Measurements from ENCODE around the gene RAB1B. TPM values are rescaled to one million over a fixed set of nuclear protein-coding genes. Genes with fewer than 3 reads are reported as not detected.
"Not testable (repeated sequence)": the region's sequence is repeated elsewhere in the genome, so short reads cannot be mapped to it uniquely, and the experiment has no call there.

Gene RAB1B
- total RNA-seq, 1 donor from 2014 or later, result 124 TPM

DNA sequence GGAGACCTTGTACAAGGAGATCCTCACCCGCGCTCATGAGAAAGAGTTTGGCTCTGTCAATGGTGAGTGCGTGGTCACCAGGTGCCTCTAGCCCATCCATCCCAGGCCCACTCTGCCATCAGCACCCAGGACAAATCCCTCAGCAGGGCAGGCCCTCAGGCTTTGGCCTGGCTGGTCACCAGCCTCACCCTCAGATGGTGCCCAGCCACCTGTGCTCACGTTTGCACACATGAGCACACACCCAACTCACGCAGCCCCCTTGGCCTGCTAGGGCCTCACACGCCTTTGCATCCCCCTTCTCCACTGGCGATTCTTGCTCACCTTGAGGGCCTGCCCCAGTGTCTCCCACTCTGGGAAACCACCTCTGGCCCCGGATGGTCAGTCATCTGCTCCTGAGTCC, 4.1 kb upstream of the RAB1B start:
- DNase-seq (ENCODE audit: low spot score), result no peak
- intact Hi-C loops (cut with DNase I), result loop anchor here (5.0 kb wide), 1 partner anchor 307 kb away; no protein-coding TSS in a partner anchor

DNA sequence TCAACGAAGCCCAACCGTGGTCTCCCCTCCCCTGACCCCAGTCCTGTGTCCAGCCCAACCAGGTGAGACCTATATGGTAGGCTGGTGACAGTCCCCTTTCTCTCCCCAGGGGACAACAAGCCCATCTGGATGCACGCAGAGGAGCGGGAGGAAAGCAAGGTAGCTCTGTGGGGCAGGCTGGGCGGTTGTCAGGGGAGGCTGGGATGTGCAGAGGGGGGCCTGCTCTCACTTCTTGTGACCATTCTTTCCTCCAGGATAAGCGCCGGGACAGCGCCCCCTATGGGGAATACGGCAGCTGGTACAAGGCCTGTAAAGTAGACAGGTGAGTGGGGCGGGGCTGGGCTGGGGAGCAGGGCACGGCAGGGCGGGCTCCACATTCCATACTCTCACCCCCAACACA, 3.5 kb upstream of the RAB1B start:
- intact Hi-C loops (cut with DNase I), result loop anchor here (5.0 kb wide), 1 partner anchor 308 kb away; no protein-coding TSS in a partner anchor
- DNase-seq (ENCODE audit: low spot score), result no peak

DNA sequence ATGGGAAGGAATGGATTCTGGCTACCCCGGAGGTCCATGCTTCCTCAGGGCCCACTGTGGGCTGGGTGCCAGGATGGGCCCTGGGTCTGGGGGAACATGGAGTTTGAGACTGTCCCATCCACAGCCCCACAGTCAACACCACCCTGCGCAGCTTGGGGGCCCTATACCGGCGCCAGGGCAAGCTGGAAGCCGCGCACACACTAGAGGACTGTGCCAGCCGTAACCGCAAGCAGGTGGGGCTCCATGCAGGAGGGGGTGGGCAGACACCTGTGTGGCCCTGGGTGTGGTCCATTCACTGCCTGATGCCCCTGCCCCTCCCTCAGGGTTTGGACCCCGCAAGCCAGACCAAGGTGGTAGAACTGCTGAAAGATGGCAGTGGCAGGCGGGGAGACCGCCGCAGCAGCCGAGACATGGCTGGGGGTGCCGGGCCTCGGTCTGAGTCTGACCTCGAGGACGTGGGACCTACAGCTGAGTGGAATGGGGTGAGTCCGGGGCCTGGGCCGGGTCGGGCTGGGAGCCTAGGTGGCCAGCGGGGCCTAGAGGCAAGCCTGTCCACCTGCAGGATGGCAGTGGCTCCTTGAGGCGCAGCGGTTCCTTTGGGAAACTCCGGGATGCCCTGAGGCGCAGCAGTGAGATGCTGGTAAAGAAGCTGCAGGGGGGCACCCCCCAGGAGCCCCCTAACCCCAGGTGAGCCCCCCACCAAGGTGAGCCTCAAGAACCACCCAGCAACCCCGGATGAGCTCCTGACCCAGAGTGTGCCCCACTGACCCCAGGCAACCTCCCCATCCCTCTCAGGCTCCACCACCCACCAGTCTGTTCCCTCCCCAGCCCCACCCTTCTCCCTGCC, 2.7 kb upstream of the RAB1B start:
- intact Hi-C loops (cut with DNase I), result no loop called here
- DNase-seq (ENCODE audit: low spot score), result no peak

DNA sequence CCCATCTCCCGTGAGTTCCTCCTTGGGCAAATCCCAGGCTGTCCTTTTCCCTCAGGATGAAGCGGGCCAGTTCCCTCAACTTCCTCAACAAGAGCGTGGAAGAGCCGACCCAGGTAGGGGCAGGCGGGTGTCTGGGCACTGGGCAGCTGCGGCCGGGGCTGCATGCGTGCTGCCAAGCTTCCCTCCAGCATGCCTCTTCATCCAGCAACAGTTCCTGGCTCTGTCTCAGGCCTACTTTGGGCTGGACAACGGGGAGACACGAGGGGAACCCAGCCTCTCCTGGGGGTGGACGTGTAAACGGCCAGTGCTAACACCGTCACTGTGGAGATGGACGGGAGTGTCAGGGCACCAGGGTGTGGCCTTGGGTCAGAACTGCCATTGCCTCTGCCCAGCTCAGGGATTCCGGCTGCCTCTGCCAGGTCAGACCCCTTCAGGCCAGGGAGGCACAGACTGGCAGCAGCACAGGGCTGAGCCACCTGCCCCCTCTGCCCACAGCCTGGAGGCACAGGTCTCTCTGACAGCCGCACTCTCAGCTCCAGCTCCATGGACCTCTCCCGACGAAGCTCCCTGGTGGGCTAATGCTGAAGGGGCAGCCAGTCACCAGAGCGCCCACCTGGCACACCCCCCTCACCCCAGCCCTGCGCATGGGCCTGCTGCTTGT, 1.9 kb upstream of the RAB1B start:
- intact Hi-C loops (cut with DNase I), result no loop called here
- DNase-seq (ENCODE audit: low spot score), result no peak

DNA sequence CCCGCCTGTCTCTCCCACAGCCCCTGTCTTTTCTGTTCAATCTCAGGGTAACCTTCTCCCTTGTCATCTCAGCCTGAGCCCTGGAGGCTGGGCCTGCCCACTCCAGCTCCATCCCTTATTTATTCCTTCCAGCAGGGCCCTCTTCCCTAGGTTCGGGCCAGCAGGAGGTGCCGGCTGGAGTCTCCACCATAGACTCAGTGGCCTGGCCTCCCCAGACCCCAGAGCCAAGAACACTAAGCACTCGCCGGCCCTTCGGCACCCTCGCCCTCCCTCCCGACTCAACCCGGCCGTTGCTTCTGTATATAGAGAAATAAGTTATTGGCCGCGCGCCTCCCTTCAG, 1.4 kb upstream of the RAB1B start:
- intact Hi-C loops (cut with DNase I), result no loop called here

DNA sequence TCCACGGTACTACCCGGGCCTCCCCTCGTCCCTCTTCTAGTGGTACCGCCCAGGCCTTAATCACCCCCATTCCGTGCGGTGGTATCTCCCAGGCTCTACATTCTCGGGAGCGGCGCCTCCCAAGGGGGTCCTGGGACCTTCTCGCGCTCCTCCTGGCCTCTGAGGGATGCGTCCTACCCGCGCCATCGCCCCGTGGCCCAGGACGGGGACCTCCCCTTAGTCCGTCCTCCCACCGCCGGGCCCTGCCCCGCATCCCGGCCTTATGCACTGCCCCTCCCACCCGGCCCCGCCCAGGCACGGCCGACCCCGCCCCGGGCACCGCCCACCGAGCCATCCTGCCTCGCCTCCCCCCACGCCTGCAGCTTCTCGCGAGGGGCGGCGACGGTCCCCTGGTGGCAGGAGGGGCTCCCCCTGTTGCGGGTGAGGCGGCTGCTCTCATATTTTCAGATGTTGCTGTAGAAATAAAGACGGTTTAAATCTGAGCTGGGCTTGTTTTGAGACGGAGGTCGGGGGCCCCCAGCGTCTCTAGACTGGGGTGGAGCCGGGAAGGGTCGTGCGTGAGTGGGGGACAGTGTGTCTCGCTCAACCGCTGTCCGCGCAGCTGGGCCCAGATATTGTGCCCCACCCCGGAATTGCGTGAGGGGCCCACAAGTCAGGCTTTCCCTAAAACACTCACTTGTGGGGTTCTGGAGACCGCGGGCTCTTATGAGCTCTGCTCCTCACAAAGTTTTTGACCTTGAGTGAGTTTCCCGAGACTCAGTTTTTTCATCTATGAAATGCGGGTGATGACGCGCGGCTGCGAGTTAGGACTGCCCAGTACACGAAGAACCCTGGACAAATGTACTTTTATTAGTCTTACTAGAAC, 828 bp upstream of the RAB1B start:
- intact Hi-C loops (cut with DNase I), result loop anchor here (2.0 kb wide), 1 partner anchor 21 kb away; the partner anchor contains the start of gene YIF1A

More for the DNA sequence above, 1.4 kb upstream of the RAB1B start:
- DNase-seq (ENCODE audit: low spot score), result peak; percentile 81

DNA sequence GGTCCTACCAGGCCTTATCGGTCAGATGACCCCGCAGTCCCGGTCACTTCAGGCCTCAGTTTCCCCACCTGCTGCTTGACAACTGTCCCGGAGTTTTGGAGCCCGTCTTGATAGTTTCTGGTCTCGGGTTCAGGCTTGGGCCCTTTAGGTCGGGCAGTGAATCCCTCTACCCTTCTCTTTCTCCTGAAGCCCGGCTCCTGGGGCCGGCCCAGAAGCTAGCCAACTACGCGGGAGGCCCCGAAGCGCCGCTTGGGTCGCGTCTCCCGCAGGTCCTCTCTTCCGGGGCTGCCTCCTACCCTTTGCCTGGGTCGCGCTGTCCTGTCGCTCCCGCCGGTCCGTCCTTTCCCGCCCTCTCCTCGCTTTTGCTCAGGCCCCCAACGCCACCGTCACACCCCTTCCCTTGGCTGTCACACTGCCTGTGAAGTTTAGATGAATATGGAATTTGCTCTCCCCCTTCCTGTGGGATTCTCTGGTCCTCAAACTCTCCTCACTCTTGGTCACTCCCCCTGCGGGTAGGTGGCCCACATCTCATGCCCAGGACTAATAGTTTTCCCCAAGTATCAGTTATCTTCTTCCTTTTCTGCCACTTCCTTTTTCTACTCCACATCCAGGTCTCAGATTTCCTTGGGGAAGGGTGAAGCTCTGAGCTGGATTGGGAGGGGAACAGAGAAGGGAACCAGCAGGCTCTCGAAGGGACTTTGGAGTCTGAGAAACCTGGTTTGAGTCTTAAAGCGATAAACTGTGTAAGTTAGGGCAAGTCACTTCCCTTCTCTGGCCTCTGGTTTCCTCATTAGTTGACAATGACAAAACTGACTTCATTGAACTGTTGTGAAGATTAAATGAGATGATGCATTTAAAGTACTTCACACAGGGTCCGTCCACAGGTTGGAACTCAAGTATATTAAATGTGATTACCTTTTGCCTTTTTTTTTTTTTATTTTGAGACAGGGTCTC, 790 bp downstream of the RAB1B start:
- no peak for DNase-seq (ENCODE audit: low spot score)
- intact Hi-C loops (cut with DNase I), result loop anchor here (2.0 kb wide), 1 partner anchor 20 kb away; the partner anchor contains the start of gene YIF1A

More for the DNA sequence above, 828 bp upstream of the RAB1B start:
- peak; percentile 94 for DNase-seq (ENCODE audit: low spot score)

DNA sequence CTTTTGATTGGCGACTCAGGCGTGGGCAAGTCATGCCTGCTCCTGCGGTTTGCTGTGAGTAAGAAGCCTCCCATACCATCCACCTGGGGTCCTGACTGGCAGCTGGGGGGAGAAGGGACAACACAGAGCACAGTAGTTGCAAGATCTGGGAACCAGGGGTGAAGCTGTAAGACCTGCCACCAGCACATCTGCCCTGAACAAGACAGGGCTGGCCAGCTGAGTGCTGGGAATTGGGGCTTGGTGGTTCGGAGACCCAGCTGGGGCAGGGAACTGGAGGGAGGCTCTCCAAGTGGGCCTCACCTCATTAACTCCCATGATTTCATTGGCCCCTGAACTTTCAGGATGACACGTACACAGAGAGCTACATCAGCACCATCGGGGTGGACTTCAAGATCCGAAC, 3.4 kb downstream of the RAB1B start:
- intact Hi-C loops (cut with DNase I), result no loop called here
- no peak for DNase-seq (ENCODE audit: low spot score)

DNA sequence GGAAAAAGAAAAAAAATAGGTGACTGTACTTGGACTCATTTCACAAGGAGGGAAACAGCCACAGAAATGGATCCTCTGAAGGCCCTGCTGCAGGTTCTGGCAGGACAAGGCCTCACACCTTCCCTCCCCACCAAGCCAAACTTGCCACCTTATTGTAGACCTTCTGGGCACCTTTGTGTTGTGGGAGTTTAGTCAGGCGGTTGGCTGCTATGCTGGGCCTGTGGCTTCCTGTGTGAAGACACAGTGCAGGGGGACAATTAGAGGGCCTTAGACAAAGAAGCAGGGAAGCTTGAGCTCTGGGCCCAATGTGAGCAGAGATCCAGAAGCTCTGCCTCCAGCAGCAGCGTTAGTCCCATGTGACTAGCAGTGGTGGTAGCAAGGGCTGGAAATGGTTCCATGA, 4.2 kb downstream of the RAB1B start:
- DNase-seq (ENCODE audit: low spot score), result no peak
- intact Hi-C loops (cut with DNase I), result no loop called here

DNA sequence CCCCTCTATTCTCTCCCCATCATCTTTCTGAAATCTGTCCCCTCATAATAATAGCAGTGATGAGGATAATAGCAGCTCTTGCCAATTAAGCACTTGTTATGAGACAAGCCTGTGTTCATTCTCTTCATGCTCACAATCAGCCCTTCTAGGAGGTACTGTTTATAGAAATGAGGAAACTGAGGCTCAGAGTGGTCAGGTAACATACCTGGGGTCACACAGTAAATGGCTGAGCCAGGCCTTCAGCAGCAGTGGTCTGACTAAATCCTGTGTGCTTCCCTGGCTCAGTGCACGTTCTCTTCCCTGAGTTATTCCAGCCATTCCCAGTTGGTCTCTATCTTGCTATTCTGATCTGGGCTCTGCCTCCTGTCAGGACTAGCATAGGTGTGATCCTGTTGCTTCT, 5.8 kb downstream of the RAB1B start:
- intact Hi-C loops (cut with DNase I), result no loop called here

DNA sequence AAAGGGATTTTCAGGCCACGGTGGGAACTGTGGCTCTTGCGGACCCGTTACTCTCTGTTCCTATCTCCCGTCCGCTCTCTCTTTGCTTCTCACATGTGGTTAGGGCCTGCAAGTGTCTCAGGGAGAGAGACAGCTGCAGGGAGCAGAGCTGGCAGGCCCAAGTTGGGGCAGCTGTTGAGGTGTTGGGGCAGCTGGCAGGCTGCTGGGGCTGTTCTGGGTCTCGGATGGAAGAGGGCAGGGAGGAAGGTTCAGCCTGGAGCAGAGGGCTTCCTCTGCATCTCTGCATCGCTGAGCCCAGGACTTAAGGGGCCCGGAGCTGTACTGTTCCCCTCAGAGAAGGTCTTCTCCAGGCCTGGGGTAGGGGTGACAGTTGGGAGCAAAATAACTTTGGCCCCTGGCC, 7.0 kb downstream of the RAB1B start:
- no peak for DNase-seq (ENCODE audit: low spot score)
- intact Hi-C loops (cut with DNase I), result no loop called here

More for the DNA sequence above, 5.8 kb downstream of the RAB1B start:
- DNase-seq (ENCODE audit: low spot score), result no peak

DNA sequence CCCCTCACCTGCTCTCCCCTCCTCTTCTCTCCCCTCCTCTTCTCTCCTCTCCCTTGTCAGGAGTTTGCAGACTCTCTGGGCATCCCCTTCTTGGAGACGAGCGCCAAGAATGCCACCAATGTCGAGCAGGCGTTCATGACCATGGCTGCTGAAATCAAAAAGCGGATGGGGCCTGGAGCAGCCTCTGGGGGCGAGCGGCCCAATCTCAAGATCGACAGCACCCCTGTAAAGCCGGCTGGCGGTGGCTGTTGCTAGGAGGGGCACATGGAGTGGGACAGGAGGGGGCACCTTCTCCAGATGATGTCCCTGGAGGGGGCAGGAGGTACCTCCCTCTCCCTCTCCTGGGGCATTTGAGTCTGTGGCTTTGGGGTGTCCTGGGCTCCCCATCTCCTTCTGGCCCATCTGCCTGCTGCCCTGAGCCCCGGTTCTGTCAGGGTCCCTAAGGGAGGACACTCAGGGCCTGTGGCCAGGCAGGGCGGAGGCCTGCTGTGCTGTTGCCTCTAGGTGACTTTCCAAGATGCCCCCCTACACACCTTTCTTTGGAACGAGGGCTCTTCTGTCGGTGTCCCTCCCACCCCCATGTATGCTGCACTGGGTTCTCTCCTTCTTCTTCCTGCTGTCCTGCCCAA, 7.7 kb downstream of the RAB1B start:
- intact Hi-C loops (cut with DNase I), result no loop called here
- no peak for DNase-seq (ENCODE audit: low spot score)

DNA sequence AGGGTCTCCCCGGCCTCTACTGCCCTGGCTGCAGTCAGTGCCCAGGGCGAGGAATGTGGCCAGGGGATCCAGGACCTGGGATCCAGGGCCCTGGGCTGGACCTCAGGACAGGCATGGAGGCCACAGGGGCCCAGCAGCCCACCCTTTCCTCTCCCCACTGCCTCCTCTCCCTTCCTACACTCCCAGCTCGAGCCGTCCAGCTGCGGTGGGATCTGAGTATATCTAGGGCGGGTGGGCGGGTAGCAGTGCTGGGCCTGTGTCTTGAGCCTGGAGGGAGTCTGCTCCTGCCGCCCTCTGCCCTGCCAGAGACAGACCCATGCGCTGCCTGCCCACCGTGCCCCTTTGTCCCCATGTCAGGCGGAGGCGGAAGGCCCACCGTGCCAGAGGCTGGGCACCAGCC, 8.2 kb downstream of the RAB1B start:
- DNase-seq (ENCODE audit: low spot score); intact Hi-C loops (cut with DNase I): not testable (repeated sequence)

DNA sequence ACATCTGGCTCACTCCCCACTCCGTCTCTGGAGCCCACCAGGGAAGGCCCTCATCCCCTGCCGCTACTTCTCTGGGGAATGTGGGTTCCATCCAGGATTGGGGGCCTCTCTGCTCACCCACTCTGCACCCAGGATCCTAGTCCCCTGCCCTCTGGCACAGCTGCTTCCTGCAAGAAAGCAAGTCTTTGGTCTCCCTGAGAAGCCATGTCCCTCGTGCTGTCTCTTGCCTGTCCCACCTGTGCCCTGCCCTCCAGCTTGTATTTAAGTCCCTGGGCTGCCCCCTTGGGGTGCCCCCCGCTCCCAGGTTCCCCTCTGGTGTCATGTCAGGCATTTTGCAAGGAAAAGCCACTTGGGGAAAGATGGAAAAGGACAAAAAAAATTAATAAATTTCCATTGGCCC, 8.6 kb downstream of the RAB1B start:
- intact Hi-C loops (cut with DNase I), result not testable (repeated sequence)

DNA sequence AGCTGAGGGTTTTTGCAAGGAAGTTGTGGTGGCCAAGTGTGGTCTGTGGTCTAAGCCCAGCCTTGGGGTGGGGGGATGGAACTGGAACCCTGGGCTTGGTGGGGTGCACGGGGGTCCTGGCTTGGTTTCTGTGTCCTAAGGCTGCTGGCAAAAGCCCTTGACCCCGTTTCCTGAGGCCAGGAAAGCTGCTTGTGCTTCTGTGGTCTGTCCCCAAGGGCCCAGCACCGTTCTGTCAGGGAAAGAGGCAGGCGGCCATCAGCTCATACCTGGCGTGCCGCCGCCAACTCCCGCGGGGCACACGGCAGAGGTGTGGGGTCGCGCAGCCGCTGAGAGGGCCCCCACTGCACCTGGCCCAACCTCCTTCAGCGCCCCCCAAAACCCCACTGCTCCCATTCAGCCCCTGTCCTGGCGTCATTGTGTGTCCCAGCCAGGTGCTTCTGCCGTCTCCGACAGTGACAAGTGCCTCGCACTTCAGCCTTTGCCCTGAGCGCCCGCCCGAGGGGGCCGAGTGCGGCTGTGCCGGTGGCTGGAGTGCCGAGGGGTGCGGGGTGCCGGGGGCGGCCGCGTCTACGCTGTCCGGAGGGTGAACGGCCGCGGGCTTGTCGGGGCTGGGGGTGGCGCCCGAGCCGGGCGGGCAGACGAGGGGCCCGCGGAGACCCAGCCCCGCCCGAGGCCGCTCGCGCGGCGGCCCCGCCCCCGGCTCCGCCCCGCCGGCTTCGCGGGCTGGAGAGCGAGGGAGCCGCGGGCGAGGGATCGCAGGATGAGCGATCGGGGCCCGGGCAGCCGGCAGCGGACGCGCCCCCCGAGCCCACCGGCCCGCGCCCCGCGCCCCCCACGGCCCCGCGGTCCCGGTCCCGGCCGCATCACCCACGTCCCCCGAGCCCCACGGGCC, 9.3 kb downstream of the RAB1B start, which contains the start of gene CNIH2:
Gene CNIH2 (plus strand): TSS at position 705 of the 892 bp plus-strand sequence. CDS start 282 bp downstream, outside the sequence.
- intact Hi-C loops (cut with DNase I), result no loop called here
- DNase-seq (ENCODE audit: low spot score), result no peak

More for the DNA sequence above, 8.6 kb downstream of the RAB1B start:
- DNase-seq (ENCODE audit: low spot score), result not testable (repeated sequence)

DNA sequence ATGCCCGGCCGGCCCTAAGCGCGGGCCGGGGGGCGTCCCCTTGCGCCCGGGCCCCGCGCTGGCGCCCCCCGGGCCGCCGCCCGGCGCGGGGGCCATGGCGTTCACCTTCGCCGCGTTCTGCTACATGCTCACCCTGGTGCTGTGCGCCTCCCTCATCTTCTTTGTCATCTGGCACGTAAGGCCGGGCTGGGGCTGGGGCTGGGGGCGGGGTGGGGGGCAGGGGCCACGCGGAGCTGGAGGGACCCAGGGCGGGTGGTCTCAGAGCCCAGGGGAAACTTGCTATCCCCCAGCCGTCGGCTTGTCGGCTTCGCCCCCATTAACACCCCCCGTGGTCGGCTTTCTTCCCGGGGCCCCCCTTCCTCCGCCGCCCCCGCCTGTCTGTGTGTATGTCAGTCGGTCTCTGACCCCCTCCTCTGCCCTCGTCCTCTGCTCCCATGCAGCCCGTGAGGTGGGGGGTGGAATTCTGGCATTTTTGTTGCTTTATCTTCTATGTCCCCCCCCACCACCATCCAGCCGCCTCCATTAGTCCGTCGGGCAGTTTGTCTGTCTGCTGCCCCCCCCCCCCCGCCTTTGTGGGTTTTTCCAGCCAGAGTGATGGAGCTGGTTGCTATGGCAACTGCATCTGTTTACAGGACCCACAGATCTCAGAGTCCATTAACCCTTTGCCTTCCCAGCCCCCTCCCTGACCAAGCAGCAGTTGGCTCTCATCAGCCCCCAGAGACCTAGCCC, 10.1 kb downstream of the RAB1B start:
- intact Hi-C loops (cut with DNase I), result no loop called here
- DNase-seq (ENCODE audit: low spot score), result no peak

All from cardiac septum (tissue), 1 donor.